GM18499 (cell line): ENCODE results near the gene RBCK1.
"Not testable (repeated sequence)": the region's sequence is repeated elsewhere in the genome, so short reads cannot be mapped to it uniquely, and the experiment has no call there.

Source experiments
- ATAC-seq: cut with Tn5 transposase; IDR thresholded peaks from one replicate; pipeline ENCODE4 v1.9.1; 2021; ENCODE audit warnings: moderate number of reproducible peaks; ENCODE audit not compliant: insufficient read depth, unreplicated experiment

RBCK1 gene

DNA sequence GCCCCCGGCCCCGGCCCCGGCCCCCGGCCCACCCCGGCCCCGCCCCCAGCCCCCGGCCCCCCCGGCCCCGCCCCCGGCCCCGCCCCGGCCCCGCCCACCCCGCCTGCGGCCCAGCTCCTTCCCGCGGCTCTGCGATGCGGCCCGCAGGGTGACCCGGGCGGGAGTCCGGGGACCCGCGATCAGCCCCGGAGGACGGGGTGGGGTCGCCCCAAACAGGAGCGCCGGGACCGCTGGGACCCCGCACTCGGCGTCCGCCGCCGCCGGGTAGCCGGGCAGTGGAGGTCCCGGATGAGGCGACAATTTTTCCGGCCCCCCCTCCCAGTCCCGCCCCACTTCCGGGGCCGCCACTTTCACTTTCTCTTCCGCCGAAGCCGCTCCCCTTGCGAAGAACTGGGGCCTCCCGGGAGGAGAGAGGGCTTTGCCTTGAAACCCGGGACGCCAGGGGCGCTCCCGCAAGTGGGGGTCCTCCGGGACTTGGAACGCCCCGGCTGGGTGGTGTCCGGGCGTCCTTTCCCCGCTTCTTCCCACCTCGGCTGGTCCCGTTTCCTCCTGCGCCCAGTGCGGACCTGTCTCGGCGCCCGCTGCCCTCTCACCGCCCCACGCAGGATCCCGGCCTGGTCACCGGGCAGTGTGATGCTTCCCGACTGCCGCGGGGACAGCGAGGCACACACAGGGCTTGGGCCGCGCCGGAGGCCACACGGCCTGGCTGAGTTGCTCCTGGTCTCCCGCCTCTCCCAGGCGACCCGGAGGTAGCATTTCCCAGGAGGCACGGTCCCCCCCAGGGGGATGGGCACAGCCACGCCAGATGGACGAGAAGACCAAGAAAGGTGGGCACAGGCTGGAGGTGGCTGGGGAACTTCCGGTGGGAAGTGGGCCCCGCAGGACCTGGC, at the start of gene RBCK1:
Gene RBCK1 (plus strand): TSS at position 347 of the 890 bp plus-strand sequence. CDS start 459 bp downstream, at position 806.
- ATAC-seq: no peak

DNA sequence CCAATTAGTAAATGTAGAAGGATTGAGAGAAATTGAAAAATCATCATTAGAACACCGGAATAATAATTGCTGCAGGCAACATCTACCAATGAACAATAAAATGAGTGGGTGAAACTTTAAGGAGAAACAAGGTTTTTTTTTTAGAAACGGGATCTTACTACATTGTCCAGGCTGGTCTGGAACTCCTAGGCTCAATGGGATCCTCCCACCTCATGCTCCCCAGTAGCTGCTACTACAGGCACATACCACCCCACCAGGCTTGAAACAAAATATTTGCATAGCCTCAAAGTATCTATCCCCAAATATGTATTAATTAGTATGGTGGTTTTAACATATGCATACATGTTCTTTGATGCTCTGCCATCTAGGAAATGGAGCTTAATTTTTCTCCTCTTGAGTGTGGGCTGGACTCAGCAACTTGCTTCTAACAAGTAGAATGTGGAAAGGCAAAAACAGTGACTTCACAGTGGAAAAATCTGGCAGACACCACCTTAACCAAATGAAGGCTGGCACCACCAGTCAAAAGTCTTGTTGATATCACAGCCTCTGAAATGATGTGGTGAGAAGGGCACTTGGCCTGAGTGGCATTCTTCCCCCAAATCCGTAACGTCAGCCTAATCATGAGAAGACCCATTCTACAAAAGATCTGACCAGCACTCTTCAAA, 49.1 kb upstream of the RBCK1 start:
- ATAC-seq: no peak

DNA sequence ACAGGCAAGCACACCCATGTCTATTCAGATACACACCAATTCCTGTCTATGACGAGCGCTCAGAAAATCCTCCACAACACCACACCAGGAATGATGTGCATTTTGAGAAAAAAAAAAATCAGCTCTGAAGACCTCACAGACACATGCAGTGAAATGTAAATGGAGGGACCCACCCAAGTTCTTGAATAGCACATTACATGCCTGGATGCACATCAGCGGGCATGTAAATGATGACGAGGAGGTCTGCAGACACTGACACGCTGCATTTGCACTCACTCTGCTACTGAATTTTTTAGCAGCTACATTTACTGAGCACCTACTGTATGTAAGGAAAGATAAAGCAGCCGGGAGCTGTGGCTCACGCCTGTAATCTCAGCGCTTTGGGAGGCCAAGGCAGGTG, 46.5 kb upstream of the RBCK1 start:
- no peak for ATAC-seq

DNA sequence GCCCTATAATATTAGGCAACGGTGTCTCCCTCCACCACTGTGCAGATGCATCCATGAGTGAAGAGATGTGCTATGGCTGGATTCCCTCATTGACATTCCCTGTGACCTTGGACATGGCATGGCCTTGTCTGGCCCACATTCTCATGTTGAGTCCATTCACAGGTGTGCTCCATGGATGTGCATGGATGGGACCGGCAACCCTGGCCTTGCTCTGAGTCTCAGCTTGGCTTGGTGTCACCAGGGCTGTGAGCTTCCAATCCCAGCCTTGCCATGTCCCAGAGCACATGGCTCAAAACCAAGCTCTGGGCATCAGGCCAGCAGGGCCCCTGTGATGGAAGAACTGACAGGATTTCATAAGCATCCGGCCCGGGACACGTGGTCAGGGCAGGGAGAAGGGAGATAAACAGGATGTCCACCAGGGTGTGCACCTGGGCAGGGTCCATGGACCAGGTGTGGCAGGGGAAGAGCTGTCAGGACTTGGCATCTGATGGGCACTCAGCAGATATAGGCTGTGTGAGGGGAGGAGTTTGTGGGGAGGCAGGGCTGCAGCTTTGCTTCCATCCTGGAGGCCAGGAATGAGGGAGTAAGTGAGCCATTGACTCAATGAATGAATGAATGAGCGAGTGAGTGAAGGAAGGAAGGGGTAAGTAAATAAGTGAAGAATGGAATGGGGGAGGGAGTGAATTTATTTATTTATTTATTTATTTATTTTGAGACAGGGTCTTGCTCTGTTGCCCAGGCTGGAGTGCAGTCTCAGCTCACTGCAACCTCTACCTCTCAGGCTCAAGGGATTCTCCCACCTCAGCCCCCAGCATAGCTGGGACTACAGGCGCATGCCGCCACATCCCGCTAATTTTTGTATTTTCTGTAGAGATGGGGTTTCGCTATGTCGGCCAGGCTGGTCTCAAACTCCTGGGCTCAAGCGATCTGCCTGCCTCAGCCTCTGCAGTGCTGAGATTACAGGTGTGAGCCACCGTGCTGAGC, 45.5 kb upstream of the RBCK1 start:
- ATAC-seq: no peak

- ATAC-seq: no peak
Measured at GRCh38 chr20:363319-364078, 44.6 kb upstream of the RBCK1 start.

- no peak for ATAC-seq
Measured at GRCh38 chr20:364905-365794, 42.9 kb upstream of the RBCK1 start.

- no peak for ATAC-seq
Measured at GRCh38 chr20:366041-366718, 41.9 kb upstream of the RBCK1 start.

GRCh38 chr20:366719-367485, 41.2 kb upstream of the RBCK1 start:
- no peak for ATAC-seq

- no peak for ATAC-seq
Measured at GRCh38 chr20:367486-367887, 40.6 kb upstream of the RBCK1 start.

DNA sequence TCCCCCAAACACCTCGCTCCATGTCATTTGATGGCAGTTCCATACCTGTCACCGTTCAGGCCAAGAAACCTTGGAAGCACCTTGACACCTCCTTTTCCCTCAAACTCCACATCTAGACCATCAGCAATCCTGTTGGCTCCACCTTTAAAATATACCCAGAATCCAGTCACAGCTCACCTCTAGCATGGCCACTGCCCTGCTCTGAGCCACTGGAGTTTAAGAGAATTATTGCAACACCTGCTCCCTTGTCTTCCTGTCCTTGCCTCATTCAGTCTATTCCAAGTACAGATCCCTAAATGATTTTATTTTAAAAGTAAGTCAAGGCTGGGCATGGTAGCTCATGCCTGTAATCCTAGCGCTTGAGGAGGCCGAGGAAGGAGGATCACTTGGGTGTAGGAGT, 39.2 kb upstream of the RBCK1 start:
- ATAC-seq: no peak

GRCh38 chr20:370151-370600, 37.9 kb upstream of the RBCK1 start:
- ATAC-seq: no peak

DNA sequence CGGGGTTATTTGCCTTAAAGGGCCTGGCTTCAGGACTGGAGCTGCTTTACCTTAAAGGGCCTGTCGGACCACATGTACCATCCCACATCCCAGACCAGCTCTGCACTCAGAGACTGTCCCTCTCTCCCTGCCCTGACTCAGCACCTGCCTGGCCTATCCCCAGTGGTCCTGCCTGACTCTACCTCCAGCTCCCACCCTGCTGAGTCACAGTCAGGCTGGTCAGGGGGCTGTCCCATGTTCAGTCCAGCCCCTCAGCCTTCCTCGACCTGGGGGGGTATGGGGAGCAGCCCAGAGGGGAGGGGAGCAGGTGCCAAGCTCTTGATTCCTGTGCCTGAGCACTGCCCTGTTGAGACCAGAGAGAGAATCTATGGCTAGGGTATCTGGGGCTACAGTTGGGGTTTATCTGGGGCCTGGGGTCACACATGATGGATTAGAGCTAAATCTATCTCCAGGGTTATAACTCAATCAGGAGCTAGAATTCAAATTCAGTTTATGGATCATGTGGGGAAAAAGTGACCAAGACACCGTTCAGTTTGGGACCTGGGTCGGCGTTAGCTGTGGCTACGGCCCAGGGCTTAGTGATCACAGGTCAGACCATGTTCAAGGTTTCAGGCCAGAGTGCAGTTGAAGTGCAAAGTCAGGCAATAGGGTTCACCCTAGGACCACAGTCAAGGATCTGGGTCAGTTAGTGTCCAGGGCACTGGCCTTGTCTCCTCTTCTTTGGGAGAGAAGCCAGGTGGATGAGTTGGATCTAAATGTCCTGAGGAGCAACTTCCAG, 36.9 kb upstream of the RBCK1 start:
- no peak for ATAC-seq

GRCh38 chr20:371755-372542, 36.1 kb upstream of the RBCK1 start:
- ATAC-seq: no peak

DNA sequence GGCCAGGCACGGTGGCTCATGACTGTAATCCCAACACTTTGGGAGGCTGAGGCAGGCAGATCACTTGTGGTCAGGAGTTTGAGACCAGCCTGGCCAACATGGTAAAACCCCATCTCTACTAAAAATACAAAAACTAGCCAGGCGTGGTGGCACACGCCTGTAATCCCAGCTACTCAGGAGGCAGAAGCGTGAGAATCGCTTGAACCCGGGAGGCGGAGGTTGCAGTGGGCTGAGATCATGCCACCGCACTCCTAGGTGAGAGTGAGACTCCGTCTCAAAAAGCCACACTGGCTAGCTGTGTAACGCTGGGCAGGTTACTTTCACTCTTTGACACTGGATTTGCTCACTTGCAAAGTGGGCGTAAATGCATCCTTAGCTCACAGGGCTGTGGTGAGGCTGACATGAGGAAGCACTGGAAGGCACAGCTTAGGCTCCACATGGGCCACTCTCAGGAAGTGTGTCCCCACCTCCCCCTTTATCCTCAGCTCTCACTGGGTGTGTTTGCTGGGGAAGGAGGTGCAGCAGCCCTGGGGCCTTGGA, 35.5 kb upstream of the RBCK1 start:
- not testable (repeated sequence) for ATAC-seq

- ATAC-seq: no peak
Measured at GRCh38 chr20:373171-373890, 34.8 kb upstream of the RBCK1 start.
